Neural cell (in vitro differentiated cells): ENCODE data around the gene PILRA. TPM values are rescaled to one million over a fixed set of nuclear protein-coding genes. Genes with fewer than 3 reads are reported as not detected.
"Not testable (repeated sequence)": the region's sequence is repeated elsewhere in the genome, so short reads cannot be mapped to it uniquely, and the experiment has no call there.

Experiments
- H2AFZ ChIP-seq: fragments of 200-600, 300-800 bp; sonication (generic), shearing (Covaris generic); 2 replicates; pipeline ENCODE4 v1.6.0; 2014; ENCODE audit warnings: low read depth, mild to moderate bottlenecking, antibody characterized with exemption, low read length, moderate library complexity
- H3F3A ChIP-seq: fragments of 200-600 bp; shearing (Covaris generic); 2 replicates; pipeline ENCODE4 v1.6.1; 2016; ENCODE audit warnings: mild to moderate bottlenecking, moderate library complexity, mixed read lengths, antibody characterized with exemption, low read length; ENCODE audit not compliant: insufficient read depth, poor library complexity, severe bottlenecking
- H3K27ac ChIP-seq: fragments of 200-600, 300-800 bp; sonication (generic), shearing (Covaris generic); 2 replicates; pipeline ENCODE4 v1.5.1; 2014; ENCODE audit warnings: mild to moderate bottlenecking, low read length, moderate library complexity
- H3K27me3 ChIP-seq: fragments of 300-800, 200-600 bp; sonication (generic), shearing (Covaris generic); 2 replicates; pipeline ENCODE4 v1.6.0; 2014; ENCODE audit warnings: mild to moderate bottlenecking, low read depth, low read length, moderate library complexity; ENCODE audit not compliant: insufficient read depth
- H3K36me3 ChIP-seq: fragments of 300-800, 200-600 bp; sonication (generic), shearing (Covaris generic); 2 replicates; pipeline ENCODE4 v1.5.1; 2014; ENCODE audit warnings: mild to moderate bottlenecking, antibody characterized with exemption, low read length, moderate library complexity; ENCODE audit not compliant: insufficient read depth
- H3K4me2 ChIP-seq: fragments of 300-800, 200-600 bp; sonication (generic), shearing (Covaris generic); 2 replicates; pipeline ENCODE4 v1.6.0; 2014; ENCODE audit warnings: mild to moderate bottlenecking, low read length
- H3K4me3 ChIP-seq: fragments of 300-800, 200-600 bp; sonication (generic), shearing (Covaris generic); 2 replicates; pipeline ENCODE4 v1.5.1; 2014; ENCODE audit warnings: mild to moderate bottlenecking, low read length, moderate library complexity
- H3K79me2 ChIP-seq: fragments of 200-600 bp; shearing (Covaris generic); replicated peaks from 2 replicates; pipeline ENCODE4 v1.6.0; 2014; ENCODE audit warnings: mild to moderate bottlenecking, low read length, moderate library complexity; ENCODE audit not compliant: insufficient read depth
- H3K9ac ChIP-seq: fragments of 300-800, 200-600 bp; sonication (generic), shearing (Covaris generic); 2 replicates; pipeline ENCODE4 v1.6.1; 2016; ENCODE audit warnings: mild to moderate bottlenecking, low read length, mixed read lengths
- H3K9me2 ChIP-seq: fragments of 200-600 bp; shearing (Covaris generic); 2 replicates; pipeline ENCODE4 v1.6.1; 2016; ENCODE audit warnings: mild to moderate bottlenecking, low read length, mixed read lengths; ENCODE audit not compliant: insufficient read depth
- H3K9me3 ChIP-seq: fragments of 200-600, 300-800 bp; sonication (generic), shearing (Covaris generic); 2 replicates; pipeline ENCODE4 v1.6.1; 2016; ENCODE audit warnings: mild to moderate bottlenecking, mixed run types, low read length, moderate library complexity, mixed read lengths
- H4K20me1 ChIP-seq: fragments of 200-600 bp; shearing (Covaris generic); 2 replicates; pipeline ENCODE4 v1.6.1; 2016; ENCODE audit warnings: mild to moderate bottlenecking, mixed run types; ENCODE audit not compliant: insufficient read depth
- CTCF ChIP-seq: fragments of 450-650 bp; IDR thresholded peaks from 2 replicates; pipeline ENCODE4 v1.5.1; 2014; ENCODE audit warnings: antibody characterized with exemption, mild to moderate bottlenecking, moderate library complexity; ENCODE audit not compliant: poor library complexity, severe bottlenecking
- EZH2 ChIP-seq: fragments of 200-600, 300-800 bp; shearing (Covaris generic), sonication (generic); IDR thresholded peaks from 2 replicates; pipeline ENCODE4 v1.6.1; 2014; ENCODE audit warnings: antibody characterized with exemption, low read length, borderline replicate concordance, mild to moderate bottlenecking; ENCODE audit not compliant: insufficient read depth, poor library complexity, severe bottlenecking
- MXI1 ChIP-seq: fragments of 450-650 bp; conservative IDR thresholded peaks from 2 replicates; pipeline ENCODE4 v1.6.1; 2014; ENCODE audit warnings: antibody characterized with exemption, mild to moderate bottlenecking; ENCODE audit not compliant: poor library complexity, severe bottlenecking
- SMC3 ChIP-seq: fragments of 450-650 bp; conservative IDR thresholded peaks from 2 replicates; pipeline ENCODE4 v1.6.1; 2014; ENCODE audit warnings: antibody characterized with exemption, mild to moderate bottlenecking, moderate library complexity; ENCODE audit not compliant: poor library complexity
- TAF1 ChIP-seq: IDR thresholded peaks from 2 replicates; pipeline ENCODE4 v1.6.1; 2012; ENCODE audit warnings: low read depth
- polyA plus RNA-seq: library from polyadenylated mRNA; depleted of rRNA; stranded (reverse); fragments of >200 nt; gene quantifications from 2 replicates; pipeline ENCODE4 v1.2.3, GENCODE V29; 2014
- TF ChIP-seq, protein P1 (sequence below): IDR thresholded peaks from 2 replicates; pipeline ENCODE4 v1.6.1; 2012; ENCODE audit warnings: borderline replicate concordance

The PILRA gene
- polyA plus RNA-seq, 1 donor from 2014 or later, result 23.7 TPM

DNA sequence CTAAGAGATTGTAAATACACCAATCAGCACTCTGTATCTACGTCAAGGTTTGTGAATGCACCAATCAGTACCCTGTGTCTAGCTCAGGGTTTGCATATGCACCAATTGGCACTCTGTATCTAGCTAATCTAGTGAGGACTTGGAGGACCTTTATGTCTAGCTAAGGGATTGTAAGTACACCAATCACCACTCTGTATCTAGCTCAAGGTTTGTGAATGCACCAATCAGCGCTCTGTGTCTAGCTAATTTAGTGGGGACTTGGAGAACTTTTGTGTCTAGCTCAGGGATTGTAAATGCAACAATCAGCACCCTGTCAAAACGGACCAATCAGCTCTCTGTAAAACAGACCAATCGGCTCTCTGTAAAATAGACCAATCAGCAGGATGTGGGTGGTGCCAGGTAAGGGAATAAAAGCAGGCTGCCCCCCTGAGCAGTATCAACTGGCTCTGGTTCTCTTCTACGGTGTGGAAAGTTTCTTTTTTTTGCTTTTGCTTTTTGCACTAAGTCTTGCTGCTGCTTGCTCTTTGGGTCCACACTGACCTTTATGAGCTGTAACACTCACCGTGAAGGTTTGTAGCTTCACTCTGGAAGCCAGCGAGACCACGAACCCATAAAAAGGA lies 9.1 kb downstream of the PILRA start:
- not testable (repeated sequence) for H3F3A ChIP-seq, H3K79me2 ChIP-seq, H3K9me2 ChIP-seq, H3K9ac ChIP-seq, H4K20me1 ChIP-seq, H3K4me3 ChIP-seq, H3K27me3 ChIP-seq, H3K4me2 ChIP-seq, H3K27ac ChIP-seq, H3K9me3 ChIP-seq, H3K36me3 ChIP-seq, H2AFZ ChIP-seq

DNA sequence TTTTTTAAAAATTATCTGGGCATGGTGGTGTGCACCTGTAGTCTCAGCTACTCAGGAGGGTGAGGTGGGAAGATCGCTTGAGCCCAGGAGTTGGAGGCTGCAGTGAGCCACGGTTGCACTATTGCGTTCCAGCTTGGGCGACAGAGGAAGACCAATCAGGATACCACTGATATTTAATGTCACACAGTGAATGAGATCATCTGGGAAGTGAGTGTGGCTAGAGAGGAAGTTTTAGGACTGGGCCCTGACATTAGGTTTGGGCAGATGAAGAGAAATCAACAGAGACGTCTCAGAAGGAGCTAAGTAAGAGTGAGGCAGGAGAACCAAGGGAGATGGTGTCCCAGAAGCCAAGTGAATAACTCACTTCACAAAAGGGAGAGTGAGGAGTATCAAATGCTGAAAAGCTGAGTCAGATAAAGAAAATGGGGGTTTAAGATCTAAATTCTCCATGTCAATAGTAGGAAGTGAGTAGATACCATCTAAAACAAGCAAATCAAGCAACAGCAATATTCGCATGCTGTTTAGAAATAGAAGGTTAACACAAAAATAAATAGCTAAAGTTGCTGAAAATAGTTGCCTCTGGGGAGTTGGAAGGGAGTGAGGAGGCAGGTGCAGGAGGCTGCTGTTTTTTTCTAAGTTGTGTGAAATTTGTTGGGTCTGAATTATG lies 11.5 kb downstream of the PILRA start:
- no peaks in the 10 kb centered on the region for H3K9me2 ChIP-seq
- no peak overlapping the region for H3K27ac ChIP-seq

More for the DNA sequence above, 11.5 kb downstream of the PILRA start:
- Histone ChIP-seq H3K4me3 (no peak overlapping the region), H3K9ac (no peak overlapping the region), H3K36me3 (no peaks in the 10 kb centered on the region), H2AFZ (no peak overlapping the region), H3K27me3 (no peaks in the 10 kb centered on the region), H3F3A (no peaks in the 10 kb centered on the region), H4K20me1 (no peaks in the 10 kb centered on the region), H3K4me2 (no peak overlapping the region), H3K79me2 (no peaks in the 10 kb centered on the region), H3K9me3 (no peaks in the 10 kb centered on the region)
- TF ChIP-seq, protein P1, sequence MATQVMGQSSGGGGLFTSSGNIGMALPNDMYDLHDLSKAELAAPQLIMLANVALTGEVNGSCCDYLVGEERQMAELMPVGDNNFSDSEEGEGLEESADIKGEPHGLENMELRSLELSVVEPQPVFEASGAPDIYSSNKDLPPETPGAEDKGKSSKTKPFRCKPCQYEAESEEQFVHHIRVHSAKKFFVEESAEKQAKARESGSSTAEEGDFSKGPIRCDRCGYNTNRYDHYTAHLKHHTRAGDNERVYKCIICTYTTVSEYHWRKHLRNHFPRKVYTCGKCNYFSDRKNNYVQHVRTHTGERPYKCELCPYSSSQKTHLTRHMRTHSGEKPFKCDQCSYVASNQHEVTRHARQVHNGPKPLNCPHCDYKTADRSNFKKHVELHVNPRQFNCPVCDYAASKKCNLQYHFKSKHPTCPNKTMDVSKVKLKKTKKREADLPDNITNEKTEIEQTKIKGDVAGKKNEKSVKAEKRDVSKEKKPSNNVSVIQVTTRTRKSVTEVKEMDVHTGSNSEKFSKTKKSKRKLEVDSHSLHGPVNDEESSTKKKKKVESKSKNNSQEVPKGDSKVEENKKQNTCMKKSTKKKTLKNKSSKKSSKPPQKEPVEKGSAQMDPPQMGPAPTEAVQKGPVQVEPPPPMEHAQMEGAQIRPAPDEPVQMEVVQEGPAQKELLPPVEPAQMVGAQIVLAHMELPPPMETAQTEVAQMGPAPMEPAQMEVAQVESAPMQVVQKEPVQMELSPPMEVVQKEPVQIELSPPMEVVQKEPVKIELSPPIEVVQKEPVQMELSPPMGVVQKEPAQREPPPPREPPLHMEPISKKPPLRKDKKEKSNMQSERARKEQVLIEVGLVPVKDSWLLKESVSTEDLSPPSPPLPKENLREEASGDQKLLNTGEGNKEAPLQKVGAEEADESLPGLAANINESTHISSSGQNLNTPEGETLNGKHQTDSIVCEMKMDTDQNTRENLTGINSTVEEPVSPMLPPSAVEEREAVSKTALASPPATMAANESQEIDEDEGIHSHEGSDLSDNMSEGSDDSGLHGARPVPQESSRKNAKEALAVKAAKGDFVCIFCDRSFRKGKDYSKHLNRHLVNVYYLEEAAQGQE, result no peak
- TF ChIP-seq SMC3, result no peak
- TF ChIP-seq MXI1, result no peak
- TF ChIP-seq TAF1, result no peak
- no peak for TF ChIP-seq CTCF
- no peak for TF ChIP-seq EZH2
